HG02938 (cell line): ENCODE data around the gene RAMP1.
"Not testable (repeated sequence)": the region's sequence is repeated elsewhere in the genome, so short reads cannot be mapped to it uniquely, and the experiment has no call there.

Source experiments
- ATAC-seq: cut with Tn5 transposase; IDR thresholded peaks from one replicate; pipeline ENCODE4 v1.9.1; 2021; ENCODE audit warnings: mild to moderate bottlenecking, moderate library complexity; ENCODE audit not compliant: unreplicated experiment

The RAMP1 gene

GRCh38 chr2:237863102-237863511 is 3.7 kb downstream of the RAMP1 start:
- ATAC-seq = no peak

GRCh38 chr2:237863689-237864443 is 4.4 kb downstream of the RAMP1 start:
- ATAC-seq = no peak

GRCh38 chr2:237864444-237864931 is 5.1 kb downstream of the RAMP1 start:
- ATAC-seq = no peak

GRCh38 chr2:237864940-237865622 is 5.7 kb downstream of the RAMP1 start:
- no peak for ATAC-seq

- ATAC-seq = no peak
Measured at GRCh38 chr2:237865623-237866041, 6.2 kb downstream of the RAMP1 start.

GRCh38 chr2:237866101-237866621 is 6.7 kb downstream of the RAMP1 start:
- ATAC-seq = no peak

- ATAC-seq = no peak
Measured at GRCh38 chr2:237867465-237867864, 8.0 kb downstream of the RAMP1 start.

GRCh38 chr2:237868074-237868473 is 8.7 kb downstream of the RAMP1 start:
- not testable (repeated sequence) for ATAC-seq

- no peak for ATAC-seq
Measured at GRCh38 chr2:237868631-237869342, 9.4 kb downstream of the RAMP1 start.

- ATAC-seq = no peak
Measured at GRCh38 chr2:237869343-237870102, 10.1 kb downstream of the RAMP1 start.

GRCh38 chr2:237870126-237870525 is 10.7 kb downstream of the RAMP1 start:
- no peak for ATAC-seq

GRCh38 chr2:237870754-237871651 is 11.6 kb downstream of the RAMP1 start:
- no peak for ATAC-seq

GRCh38 chr2:237872178-237872887 is 12.9 kb downstream of the RAMP1 start:
- ATAC-seq = no peak

GRCh38 chr2:237873421-237873831 is 14.0 kb downstream of the RAMP1 start:
- no peak for ATAC-seq

GRCh38 chr2:237873897-237874551 is 14.6 kb downstream of the RAMP1 start:
- no peak for ATAC-seq

- ATAC-seq = no peak
Measured at GRCh38 chr2:237874585-237875161, 15.2 kb downstream of the RAMP1 start.

GRCh38 chr2:237875256-237876060 is 16.0 kb downstream of the RAMP1 start:
- no peak for ATAC-seq
